GM12878 (cell line): ENCODE data around the gene GHRL. TPM values are rescaled to one million over a fixed set of nuclear protein-coding genes. Genes with fewer than 3 reads are reported as not detected.

Source experiments
- ATAC-seq: fragments of 200-7000 bp; cut with Tn5 transposase; 3 replicates; pipeline ENCODE4 v1.9.1; 2020; ENCODE audit warnings: mild to moderate bottlenecking, moderate library complexity
- Bru-seq: library from RNA; stranded (reverse); fragments of 400-500 nt; gene quantifications from one replicate; lab custom pipeline; 2021; lab: Mats Ljungman, UMichigan
- BruChase-seq, 2 experiments: library from RNA; stranded (reverse); fragments of 400-500 nt; gene quantifications; one replicate each; lab custom pipeline; 2021; lab: Mats Ljungman, UMichigan
- BruUV-seq: library from RNA; stranded (reverse); fragments of 400-500 nt; replicated peaks from 2 replicates; lab custom pipeline; 2021; lab: Mats Ljungman, UMichigan
- CTCF ChIA-PET: fragments of 300-600 bp; sonication (Branson Sonifier 250); formaldehyde crosslinking; extraction: SDS; loops from one replicate; lab custom pipeline; 2021; ENCODE audit warnings: inconsistent platforms; lab: Yijun Ruan, JAX
- POLR2A ChIA-PET: fragments of 350-600 bp; formaldehyde crosslinking; extraction: SDS; loops from one replicate; lab custom pipeline; 2021; ENCODE audit warnings: inconsistent platforms; lab: Charles Lee
- RAD21 ChIA-PET: fragments of 300-600 bp; sonication (Branson Sonifier 250); formaldehyde crosslinking; loops from one replicate; lab custom pipeline; 2023; ENCODE audit warnings: antibody characterized with exemption; ENCODE audit not compliant: unreplicated experiment; lab: Charles Lee
- SMC1A ChIA-PET: fragments of 300-600 bp; sonication (Branson Sonifier 250); formaldehyde crosslinking; loops from one replicate; lab custom pipeline; 2023; ENCODE audit not compliant: unreplicated experiment, uncharacterized antibody; lab: Charles Lee
- DNase-seq: peaks from one replicate; pipeline ENCODE4 v3.0.0-alpha.2; 2011; ENCODE audit warnings: low read depth, low spot score
- FAIRE-seq: peaks from 3 replicates; lab custom pipeline; 2011; peaks lifted over from hg19 to GRCh38; lab: Jason Lieb, UNC
- H2AFZ ChIP-seq: 2 replicates; pipeline ENCODE4 v1.6.0; 2011; ENCODE audit warnings: low read depth, low read length, control low read depth; ENCODE audit not compliant: control insufficient read depth
- H3K27ac ChIP-seq: 2 replicates; pipeline ENCODE4 v1.5.1; 2011; ENCODE audit warnings: control low read depth; ENCODE audit not compliant: control insufficient read depth, insufficient read depth
- H3K27me3 ChIP-seq, 2 experiments: replicated peaks in 1 of 2; 2 replicates each; pipeline versions ENCODE4 v1.6.0 to v1.6.1; 2011; ENCODE audit warnings: low read length in 1 of 2; ENCODE audit not compliant: control insufficient read depth in 2 of 2, insufficient read depth in 2 of 2
- H3K36me3 ChIP-seq, 2 experiments: 2 replicates each; pipeline ENCODE4 v1.5.1; 2011; ENCODE audit warnings: low read length in 1 of 2; ENCODE audit not compliant: control insufficient read depth in 2 of 2, insufficient read depth in 2 of 2
- H3K4me1 ChIP-seq: 2 replicates; pipeline ENCODE4 v1.6.1; 2011; ENCODE audit warnings: mild to moderate bottlenecking, low read length, moderate library complexity, mixed read lengths; ENCODE audit not compliant: control insufficient read depth, insufficient read depth
- H3K4me2 ChIP-seq: 2 replicates; pipeline ENCODE4 v1.6.0; 2011; ENCODE audit warnings: control low read depth; ENCODE audit not compliant: control insufficient read depth, insufficient read depth
- H3K4me3 ChIP-seq: fragments of 200-600 bp; sonication (generic); 2 replicates; pipeline ENCODE4 v1.5.1; 2016
- H3K79me2 ChIP-seq: 2 replicates; pipeline ENCODE4 v1.6.0; 2011; ENCODE audit warnings: low read length; ENCODE audit not compliant: control insufficient read depth, insufficient read depth
- H3K9ac ChIP-seq: 2 replicates; pipeline ENCODE4 v1.8.0; 2011; ENCODE audit warnings: low read length, control low read depth, mixed read lengths; ENCODE audit not compliant: control insufficient read depth, insufficient read depth
- H3K9me3 ChIP-seq: replicated peaks from 3 replicates; pipeline ENCODE4 v1.5.1; 2011; ENCODE audit warnings: mild to moderate bottlenecking, low read length; ENCODE audit not compliant: control insufficient read depth, insufficient read depth
- H4K20me1 ChIP-seq: 2 replicates; pipeline ENCODE4 v1.6.0; 2011; ENCODE audit not compliant: control insufficient read depth, insufficient read depth
- ETV6 ChIP-seq, 2 experiments: fragments of 450-650 bp in 1 of 2; IDR thresholded peaks in 1 of 2; conservative IDR thresholded peaks in 1 of 2; 2 replicates each; pipeline ENCODE4 v1.6.1; 2014; ENCODE audit warnings: antibody characterized with exemption in 1 of 2, borderline replicate concordance in 1 of 2, low read depth in 1 of 2, mild to moderate bottlenecking in 1 of 2, moderate library complexity in 1 of 2
- RAD21 ChIP-seq: IDR thresholded peaks from 2 replicates; pipeline ENCODE4 v1.6.1; 2011; ENCODE audit warnings: mild to moderate bottlenecking, low read depth, low read length, moderate library complexity; ENCODE audit not compliant: insufficient read depth
- SMAD5 ChIP-seq: IDR thresholded peaks from 2 replicates; pipeline ENCODE4 v1.6.1; 2016; ENCODE audit warnings: antibody characterized with exemption, low read depth
- SREBF2 ChIP-seq: IDR thresholded peaks from 2 replicates; pipeline ENCODE4 v1.6.1; 2012; ENCODE audit warnings: mild to moderate bottlenecking, low read length
- ZNF217 ChIP-seq: fragments of 450-650 bp; IDR thresholded peaks from 2 replicates; pipeline ENCODE4 v1.6.1; 2017; ENCODE audit warnings: antibody characterized with exemption, mild to moderate bottlenecking
- WGBS: methylation state at CpG from one replicate; pipeline ENCODE4 v1.1.6; 2016; ENCODE audit warnings: low lambda C conversion rate; ENCODE audit not compliant: insufficient replicate concordance, insufficient coverage; ENCODE audit errors: missing lambda C conversion rate; 5-methylcytosine and 5-hydroxymethylcytosine counted together
- in situ Hi-C: fragments of 300-500 bp; cut with MboI; formaldehyde crosslinking; loops from 9 replicates; pipeline ENCODE4 v1.14.3; 2018; ENCODE audit warnings: mixed read lengths
- intact Hi-C: fragments of 100-400 bp; cut with micrococcal nuclease; formaldehyde crosslinking; loops from one replicate; pipeline ENCODE4 v1.14.2; 2022; ENCODE audit not compliant: unreplicated experiment
- long read RNA-seq, 2 experiments: library from polyadenylated mRNA; unstranded; transcript quantifications; one replicate each; pipeline ENCODE4 v2.0.0, GENCODE V29; 2019 to 2020
- polyA minus RNA-seq, 3 experiments: library from RNA; depleted of rRNA, polyadenylated mRNA; stranded (reverse); fragments of >200 nt; gene quantifications; 2 replicates each; pipeline ENCODE4 v1.2.3, GENCODE V29; 2011
- polyA plus RNA-seq, 11 experiments: library from polyadenylated mRNA; depleted of rRNA in 4 of 11; unstranded in 6 of 11; stranded (reverse) in 5 of 11; fragments of >200 nt; fragmentation: Nextera tagmentation in 4 of 11; fragmentation: Illumina TruSeq in 1 of 11; extraction: Ambion mirVana in 4 of 11; extraction: Trizol in 1 of 11; gene quantifications; 1 replicate in 1 of 11; 2 replicates in 10 of 11; pipeline versions ENCODE4 v1.2.1 to v1.2.3, GENCODE V29; 2011 to 2016; ENCODE audit warnings: inconsistent platforms in 2 of 11, missing spikeins in 2 of 11, low read depth in 1 of 11
- total RNA-seq, 4 experiments: library from RNA; depleted of rRNA in 3 of 4; stranded (reverse); fragments of >200 nt in 3 of 4; fragmentation: Illumina TruSeq in 1 of 4; extraction: Trizol in 1 of 4; gene quantifications; 2 replicates each; pipeline versions ENCODE4 v1.2.1 to v1.2.3, GENCODE V29; 2013 to 2021
- TF ChIP-seq, protein P1 (sequence below): fragments of 450-650 bp; IDR thresholded peaks from 2 replicates; pipeline ENCODE4 v1.6.1; 2017; ENCODE audit warnings: mild to moderate bottlenecking, moderate library complexity
- TF ChIP-seq, protein P2 (sequence below): IDR thresholded peaks from 2 replicates; pipeline ENCODE4 v1.6.1; 2012; ENCODE audit warnings: low read length, inconsistent platforms
- TF ChIP-seq, protein P3 (sequence below): fragments of 450-650 bp; IDR thresholded peaks from 2 replicates; pipeline ENCODE4 v1.6.1; 2017; ENCODE audit warnings: low read depth, mild to moderate bottlenecking, moderate library complexity

Gene GHRL, protein sequence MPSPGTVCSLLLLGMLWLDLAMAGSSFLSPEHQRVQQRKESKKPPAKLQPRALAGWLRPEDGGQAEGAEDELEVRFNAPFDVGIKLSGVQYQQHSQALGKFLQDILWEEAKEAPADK
- total RNA-seq (2013; cell fraction: nucleolus; rRNA removed): 4.3 and 5.2 TPM in 2 replicates
- total RNA-seq (2014; rRNA removed): 0.73 TPM in 1 of 2 replicates, not detected in the other
- 0.55 and 0.67 TPM in 2 replicates for total RNA-seq (2014; rRNA removed; fragmentation: Illumina TruSeq; extraction: Trizol)
- 1.4 and 2.2 TPM in 2 replicates for total RNA-seq (2021)
- 1.7 TPM for polyA plus RNA-seq (2011; ENCODE audit: low read depth)
- polyA plus RNA-seq (2011; rRNA removed): 1.7 and 1.8 TPM in 2 replicates
- polyA plus RNA-seq (2011; cell fraction: cytosol; rRNA removed): 2.2 and 2.4 TPM in 2 replicates
- 7.3 and 9.8 TPM in 2 replicates for polyA plus RNA-seq (2011; cell fraction: nucleus; rRNA removed)
- polyA plus RNA-seq (2012): 1.0 and 2.7 TPM in 2 replicates
- 0.60 TPM in 1 of 2 replicates, not detected in the other for polyA plus RNA-seq (2014; fragmentation: Illumina TruSeq; extraction: Trizol)
- polyA plus RNA-seq (2014; fragmentation: Nextera tagmentation; extraction: Ambion mirVana): under 1 TPM; 0.35 to 0.58 TPM
- polyA plus RNA-seq (2014; rRNA removed): 1.0 and 2.4 TPM in 2 replicates
- polyA plus RNA-seq (2016; fragmentation: Nextera tagmentation; extraction: Ambion mirVana): 1 to 10 TPM; 1.0 to 1.1 TPM
- polyA minus RNA-seq (2011; rRNA and poly(A)+ RNA removed): 0.88 and 2.3 TPM in 2 replicates
- polyA minus RNA-seq (2011; cell fraction: cytosol; rRNA and poly(A)+ RNA removed): 1.9 TPM in 1 of 2 replicates, not detected in the other
- 2.4 and 2.9 TPM in 2 replicates for polyA minus RNA-seq (2011; cell fraction: nucleus; rRNA and poly(A)+ RNA removed)
- Bru-seq, nascent RNA: percentile 57 among the genes with signal in this experiment
- BruChase-seq, experiment 1, labeled RNA remaining after a 6-hour chase: percentile 41 among the genes with signal in this experiment
- BruChase-seq, experiment 2, labeled RNA remaining after a 2-hour chase: percentile 47 among the genes with signal in this experiment
- long read RNA-seq, experiment 1, partial matches to known transcripts: 0 of 1 reads
- long read RNA-seq, experiment 1, other reads (novel, unspliced or antisense): 1 of 1 reads
- long read RNA-seq, experiment 2: 0 reads

DNA sequence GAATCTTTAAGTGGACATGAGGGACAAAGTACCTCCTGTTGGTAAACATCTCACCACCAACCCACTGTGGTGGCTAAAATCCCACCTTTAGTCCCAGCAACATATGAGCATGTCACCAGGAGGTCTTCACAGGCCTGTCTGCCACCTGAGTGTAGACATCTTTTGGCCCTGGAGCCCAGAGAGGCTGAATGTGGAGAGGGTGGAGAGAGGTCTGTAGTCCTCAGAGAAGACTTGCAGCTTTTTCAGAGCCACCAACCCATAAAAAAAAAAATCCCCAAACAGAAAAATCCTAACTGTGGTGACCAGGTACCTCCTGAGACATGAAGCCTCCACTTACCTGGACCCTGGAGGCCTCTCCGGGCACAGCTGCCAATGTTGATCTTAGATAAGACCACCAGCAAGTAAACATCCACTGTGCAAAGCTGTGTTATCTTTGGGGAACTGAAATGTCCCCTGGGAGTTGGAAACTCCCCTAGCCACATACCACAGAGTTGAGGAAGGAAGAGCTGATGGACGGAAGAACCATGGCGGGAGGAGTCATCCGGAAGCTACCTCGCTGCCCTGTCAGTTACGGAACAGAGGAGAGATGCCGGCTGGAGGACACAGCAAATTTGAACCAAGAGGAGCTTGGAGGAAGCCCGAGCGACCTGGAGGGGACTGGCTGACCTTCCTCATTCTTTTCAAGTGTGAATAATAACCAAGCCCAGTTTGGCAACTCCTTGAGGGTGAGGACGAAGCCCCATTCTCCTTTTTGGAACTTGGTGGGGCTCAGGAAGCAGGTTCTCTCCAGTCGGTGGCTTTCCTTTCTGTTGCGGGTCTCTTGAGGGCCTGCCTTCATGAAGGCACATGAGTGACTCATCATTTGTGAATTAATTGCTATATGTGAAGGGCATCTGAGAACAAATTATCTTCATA, at the start of gene GHRL:
TSS of gene GHRL (minus strand) at position 443 of the 915 bp plus-strand sequence. CDS start 2,767 bp downstream, outside the sequence.
- DNase-seq (peak; percentile 68), FAIRE-seq (peak; percentile 66), ATAC-seq (peak; percentile 90)
- ChIA-PET SMC1A (interaction anchor here (0.6 to 2.6 kb wide), 15 partner anchors 10 to 360 kb away, joined by 3 to 13 read pairs (median 4); partner anchors contain the start of genes SEC13 and TATDN2), RAD21 (interaction anchor here (0.8 to 1.7 kb wide), 10 partner anchors 9 to 177 kb away, joined by 3 to 8 read pairs (median 4); partner anchors contain the start of genes BRK1 and SEC13), CTCF (interaction anchor here (0.5 to 1.9 kb wide), 9 partner anchors 12 to 361 kb away, joined by 3 to 6 read pairs (median 3); no protein-coding TSS in a partner anchor), POLR2A (interaction anchor here (0.5 to 2.1 kb wide), 11 partner anchors 9 to 930 kb away, joined by 3 to 8 read pairs (median 3); partner anchors contain the start of genes CRELD1 and SEC13)
- H3K4me3 ChIP-seq: peak within 1 kb of the TSS; percentile 20
- H3K9ac ChIP-seq: peak within 1 kb of the TSS; percentile 41; the same call in 1 of the 2 replicates
- H3K4me1 ChIP-seq: peaks cover 5% of the 10 kb centered on the region; the same call in 1 of the 2 replicates
- no peaks in the 10 kb centered on the region; the same call in none of the 2 replicates for H3K79me2 ChIP-seq
- no peaks in the 10 kb centered on the region; the same call in 2 of the 3 replicates for H3K9me3 ChIP-seq
- WGBS: 10% methylated on average over 12 of the region's 12 CpGs
- no peaks in the 10 kb centered on the region; the same call in 1 of the 2 replicates for H4K20me1 ChIP-seq
- no peaks in the 10 kb centered on the region for H3K27me3 ChIP-seq
- H3K4me2 ChIP-seq: peak within 1 kb of the TSS; percentile 49
- peak within 1 kb of the TSS; percentile 66 for H3K27ac ChIP-seq
- in situ Hi-C loops (no loop called here), intact Hi-C loops (loop anchor here (1.0 kb wide), 1 partner anchor 44 kb away; the partner anchor contains the start of gene TATDN2)
- BruUV-seq: TSS peak; percentile 63
- peak within 1 kb of the TSS; percentile 73 for H2AFZ ChIP-seq
- peaks cover 3 to 5% of the 10 kb centered on the region in 2 experiments; a peak in 2 of 4 replicates for H3K36me3 ChIP-seq
- TF ChIP-seq ETV6 (conservative IDR thresholded peaks at IDR 0.05 in 1 of 2, IDR thresholded peaks at IDR 0.05 in 1 of 2; ENCODE audit: borderline replicate concordance in 1 of 2, low read depth in 1 of 2): peak in 1 of 2 experiments; percentile 98; a peak in 2 of 4 replicates
- TF ChIP-seq, protein P1, sequence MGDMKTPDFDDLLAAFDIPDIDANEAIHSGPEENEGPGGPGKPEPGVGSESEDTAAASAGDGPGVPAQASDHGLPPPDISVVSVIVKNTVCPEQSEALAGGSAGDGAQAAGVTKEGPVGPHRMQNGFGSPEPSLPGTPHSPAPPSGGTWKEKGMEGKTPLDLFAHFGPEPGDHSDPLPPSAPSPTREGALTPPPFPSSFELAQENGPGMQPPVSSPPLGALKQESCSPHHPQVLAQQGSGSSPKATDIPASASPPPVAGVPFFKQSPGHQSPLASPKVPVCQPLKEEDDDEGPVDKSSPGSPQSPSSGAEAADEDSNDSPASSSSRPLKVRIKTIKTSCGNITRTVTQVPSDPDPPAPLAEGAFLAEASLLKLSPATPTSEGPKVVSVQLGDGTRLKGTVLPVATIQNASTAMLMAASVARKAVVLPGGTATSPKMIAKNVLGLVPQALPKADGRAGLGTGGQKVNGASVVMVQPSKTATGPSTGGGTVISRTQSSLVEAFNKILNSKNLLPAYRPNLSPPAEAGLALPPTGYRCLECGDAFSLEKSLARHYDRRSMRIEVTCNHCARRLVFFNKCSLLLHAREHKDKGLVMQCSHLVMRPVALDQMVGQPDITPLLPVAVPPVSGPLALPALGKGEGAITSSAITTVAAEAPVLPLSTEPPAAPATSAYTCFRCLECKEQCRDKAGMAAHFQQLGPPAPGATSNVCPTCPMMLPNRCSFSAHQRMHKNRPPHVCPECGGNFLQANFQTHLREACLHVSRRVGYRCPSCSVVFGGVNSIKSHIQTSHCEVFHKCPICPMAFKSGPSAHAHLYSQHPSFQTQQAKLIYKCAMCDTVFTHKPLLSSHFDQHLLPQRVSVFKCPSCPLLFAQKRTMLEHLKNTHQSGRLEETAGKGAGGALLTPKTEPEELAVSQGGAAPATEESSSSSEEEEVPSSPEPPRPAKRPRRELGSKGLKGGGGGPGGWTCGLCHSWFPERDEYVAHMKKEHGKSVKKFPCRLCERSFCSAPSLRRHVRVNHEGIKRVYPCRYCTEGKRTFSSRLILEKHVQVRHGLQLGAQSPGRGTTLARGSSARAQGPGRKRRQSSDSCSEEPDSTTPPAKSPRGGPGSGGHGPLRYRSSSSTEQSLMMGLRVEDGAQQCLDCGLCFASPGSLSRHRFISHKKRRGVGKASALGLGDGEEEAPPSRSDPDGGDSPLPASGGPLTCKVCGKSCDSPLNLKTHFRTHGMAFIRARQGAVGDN: peak; percentile 46; the same call in 1 of the 2 replicates
- no peak for TF ChIP-seq SREBF2
- TF ChIP-seq ZNF217: no peak
- TF ChIP-seq SMAD5: peak; percentile 32; the same call in 1 of the 2 replicates
- TF ChIP-seq RAD21: no peak
- TF ChIP-seq, protein P2, sequence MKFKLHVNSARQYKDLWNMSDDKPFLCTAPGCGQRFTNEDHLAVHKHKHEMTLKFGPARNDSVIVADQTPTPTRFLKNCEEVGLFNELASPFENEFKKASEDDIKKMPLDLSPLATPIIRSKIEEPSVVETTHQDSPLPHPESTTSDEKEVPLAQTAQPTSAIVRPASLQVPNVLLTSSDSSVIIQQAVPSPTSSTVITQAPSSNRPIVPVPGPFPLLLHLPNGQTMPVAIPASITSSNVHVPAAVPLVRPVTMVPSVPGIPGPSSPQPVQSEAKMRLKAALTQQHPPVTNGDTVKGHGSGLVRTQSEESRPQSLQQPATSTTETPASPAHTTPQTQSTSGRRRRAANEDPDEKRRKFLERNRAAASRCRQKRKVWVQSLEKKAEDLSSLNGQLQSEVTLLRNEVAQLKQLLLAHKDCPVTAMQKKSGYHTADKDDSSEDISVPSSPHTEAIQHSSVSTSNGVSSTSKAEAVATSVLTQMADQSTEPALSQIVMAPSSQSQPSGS: peak; percentile 69
- TF ChIP-seq, protein P3, sequence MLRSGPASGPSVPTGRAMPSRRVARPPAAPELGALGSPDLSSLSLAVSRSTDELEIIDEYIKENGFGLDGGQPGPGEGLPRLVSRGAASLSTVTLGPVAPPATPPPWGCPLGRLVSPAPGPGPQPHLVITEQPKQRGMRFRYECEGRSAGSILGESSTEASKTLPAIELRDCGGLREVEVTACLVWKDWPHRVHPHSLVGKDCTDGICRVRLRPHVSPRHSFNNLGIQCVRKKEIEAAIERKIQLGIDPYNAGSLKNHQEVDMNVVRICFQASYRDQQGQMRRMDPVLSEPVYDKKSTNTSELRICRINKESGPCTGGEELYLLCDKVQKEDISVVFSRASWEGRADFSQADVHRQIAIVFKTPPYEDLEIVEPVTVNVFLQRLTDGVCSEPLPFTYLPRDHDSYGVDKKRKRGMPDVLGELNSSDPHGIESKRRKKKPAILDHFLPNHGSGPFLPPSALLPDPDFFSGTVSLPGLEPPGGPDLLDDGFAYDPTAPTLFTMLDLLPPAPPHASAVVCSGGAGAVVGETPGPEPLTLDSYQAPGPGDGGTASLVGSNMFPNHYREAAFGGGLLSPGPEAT: peak; percentile 94
